Fibroblast of the aortic adventitia (primary cell): ENCODE results near the gene SLIT3. TPM values are rescaled to one million over a fixed set of nuclear protein-coding genes. Genes with fewer than 3 reads are reported as not detected.

Experiments used
- DNase-seq: peaks from one replicate; pipeline ENCODE4 v3.0.0-alpha.2; 2010; ENCODE audit warnings: low read depth
- H3K4me3 ChIP-seq: 2 replicates; pipeline ENCODE4 v1.5.1; 2011; ENCODE audit warnings: low read depth, mild to moderate bottlenecking, control low read depth, low read length, moderate library complexity
- CTCF ChIP-seq: IDR thresholded peaks from 2 replicates; pipeline ENCODE4 v1.5.1; 2011; ENCODE audit warnings: mild to moderate bottlenecking, low read length, control low read depth, inconsistent platforms; ENCODE audit not compliant: insufficient read depth
- total RNA-seq: library from RNA; depleted of rRNA; stranded (reverse); fragments of >200 nt; gene quantifications from 2 replicates; pipeline ENCODE4 v1.2.3, GENCODE V29; 2012; ENCODE audit warnings: low replicate concordance

SLIT3 gene
- total RNA-seq, 1 donor = 65.3 TPM

- TF ChIP-seq CTCF = no peak
- no peak overlapping the region for H3K4me3 ChIP-seq
- no peak for DNase-seq
These were observed 99.3 kb downstream of the SLIT3 start for GRCh38 chr5:169201597-169201996.

GRCh38 chr5:169200125-169200778 is 100.7 kb downstream of the SLIT3 start:
- no peak for DNase-seq
- TF ChIP-seq CTCF = no peak

GRCh38 chr5:169197343-169197742 is 103.6 kb downstream of the SLIT3 start:
- TF ChIP-seq CTCF = peak; percentile 14
- H3K4me3 ChIP-seq = no peak overlapping the region

More at GRCh38 chr5:169200125-169200778, 100.7 kb downstream of the SLIT3 start:
- H3K4me3 ChIP-seq = no peak overlapping the region

GRCh38 chr5:169196059-169196458 is 104.9 kb downstream of the SLIT3 start:
- DNase-seq = no peak
- no peak overlapping the region for H3K4me3 ChIP-seq
- no peak for TF ChIP-seq CTCF

More at GRCh38 chr5:169197343-169197742, 103.6 kb downstream of the SLIT3 start:
- peak; percentile 32 for DNase-seq

- DNase-seq = peak; percentile 35
- no peak overlapping the region for H3K4me3 ChIP-seq
- TF ChIP-seq CTCF = no peak
These were observed 105.3 kb downstream of the SLIT3 start for GRCh38 chr5:169195601-169196000.

GRCh38 chr5:169192536-169192935 is 108.4 kb downstream of the SLIT3 start:
- TF ChIP-seq CTCF = no peak
- DNase-seq = no peak
- no peak overlapping the region for H3K4me3 ChIP-seq

- peak; percentile 64 for DNase-seq
- no peak for TF ChIP-seq CTCF
- H3K4me3 ChIP-seq = no peak overlapping the region
These were observed 110.1 kb downstream of the SLIT3 start for GRCh38 chr5:169190849-169191248.
